ENCODE measurements around the gene HBB.

The HBB gene

DNA sequence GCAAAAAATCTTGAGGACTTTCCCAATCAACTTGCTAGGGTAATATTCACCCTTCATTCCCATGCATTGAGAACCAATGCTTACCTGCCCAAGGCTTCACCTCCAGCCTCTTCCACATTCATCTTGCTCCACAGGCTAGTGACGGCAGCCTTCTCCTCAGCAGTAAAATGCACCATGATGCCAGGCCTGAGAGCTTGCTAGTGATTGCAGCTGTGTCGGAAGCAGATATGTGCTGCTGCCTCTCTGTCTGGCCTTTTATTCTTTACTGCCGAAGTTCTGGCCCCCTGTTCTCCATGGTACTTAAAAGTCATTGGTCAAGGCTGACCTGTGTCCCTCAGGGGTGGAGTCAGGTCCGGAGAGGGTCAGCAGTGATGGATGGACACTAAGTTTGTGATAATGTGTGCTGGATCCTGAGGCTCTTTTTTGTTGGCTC lies 42.9 kb upstream of the HBB start, which contains the start of gene HBE1:
HBE1 (minus strand) TSS at position 231 of the 433 bp plus-strand sequence; CDS start at position 176, 55 bp downstream.
- Histone ChIP-seq H3K9me3 (ENCODE audit: control insufficient read depth, insufficient read depth, low read depth, low read length) (no peaks in the 10 kb centered on the region), H3K36me3 (ENCODE audit: control insufficient read depth in 2 of 2, insufficient read depth in 1 of 2, low read length in 2 of 2) (no peaks in the 10 kb centered on the region), H3K4me3 (ENCODE audit: low read depth, low read length) (no peak within 1 kb of the TSS), H3K4me1 (ENCODE audit: control insufficient read depth, insufficient read depth, low read length) (no peaks in the 10 kb centered on the region), H3K27ac (ENCODE audit: extremely low read depth, low read depth, low read length) (no peak within 1 kb of the TSS)
- TF ChIP-seq, protein P1, sequence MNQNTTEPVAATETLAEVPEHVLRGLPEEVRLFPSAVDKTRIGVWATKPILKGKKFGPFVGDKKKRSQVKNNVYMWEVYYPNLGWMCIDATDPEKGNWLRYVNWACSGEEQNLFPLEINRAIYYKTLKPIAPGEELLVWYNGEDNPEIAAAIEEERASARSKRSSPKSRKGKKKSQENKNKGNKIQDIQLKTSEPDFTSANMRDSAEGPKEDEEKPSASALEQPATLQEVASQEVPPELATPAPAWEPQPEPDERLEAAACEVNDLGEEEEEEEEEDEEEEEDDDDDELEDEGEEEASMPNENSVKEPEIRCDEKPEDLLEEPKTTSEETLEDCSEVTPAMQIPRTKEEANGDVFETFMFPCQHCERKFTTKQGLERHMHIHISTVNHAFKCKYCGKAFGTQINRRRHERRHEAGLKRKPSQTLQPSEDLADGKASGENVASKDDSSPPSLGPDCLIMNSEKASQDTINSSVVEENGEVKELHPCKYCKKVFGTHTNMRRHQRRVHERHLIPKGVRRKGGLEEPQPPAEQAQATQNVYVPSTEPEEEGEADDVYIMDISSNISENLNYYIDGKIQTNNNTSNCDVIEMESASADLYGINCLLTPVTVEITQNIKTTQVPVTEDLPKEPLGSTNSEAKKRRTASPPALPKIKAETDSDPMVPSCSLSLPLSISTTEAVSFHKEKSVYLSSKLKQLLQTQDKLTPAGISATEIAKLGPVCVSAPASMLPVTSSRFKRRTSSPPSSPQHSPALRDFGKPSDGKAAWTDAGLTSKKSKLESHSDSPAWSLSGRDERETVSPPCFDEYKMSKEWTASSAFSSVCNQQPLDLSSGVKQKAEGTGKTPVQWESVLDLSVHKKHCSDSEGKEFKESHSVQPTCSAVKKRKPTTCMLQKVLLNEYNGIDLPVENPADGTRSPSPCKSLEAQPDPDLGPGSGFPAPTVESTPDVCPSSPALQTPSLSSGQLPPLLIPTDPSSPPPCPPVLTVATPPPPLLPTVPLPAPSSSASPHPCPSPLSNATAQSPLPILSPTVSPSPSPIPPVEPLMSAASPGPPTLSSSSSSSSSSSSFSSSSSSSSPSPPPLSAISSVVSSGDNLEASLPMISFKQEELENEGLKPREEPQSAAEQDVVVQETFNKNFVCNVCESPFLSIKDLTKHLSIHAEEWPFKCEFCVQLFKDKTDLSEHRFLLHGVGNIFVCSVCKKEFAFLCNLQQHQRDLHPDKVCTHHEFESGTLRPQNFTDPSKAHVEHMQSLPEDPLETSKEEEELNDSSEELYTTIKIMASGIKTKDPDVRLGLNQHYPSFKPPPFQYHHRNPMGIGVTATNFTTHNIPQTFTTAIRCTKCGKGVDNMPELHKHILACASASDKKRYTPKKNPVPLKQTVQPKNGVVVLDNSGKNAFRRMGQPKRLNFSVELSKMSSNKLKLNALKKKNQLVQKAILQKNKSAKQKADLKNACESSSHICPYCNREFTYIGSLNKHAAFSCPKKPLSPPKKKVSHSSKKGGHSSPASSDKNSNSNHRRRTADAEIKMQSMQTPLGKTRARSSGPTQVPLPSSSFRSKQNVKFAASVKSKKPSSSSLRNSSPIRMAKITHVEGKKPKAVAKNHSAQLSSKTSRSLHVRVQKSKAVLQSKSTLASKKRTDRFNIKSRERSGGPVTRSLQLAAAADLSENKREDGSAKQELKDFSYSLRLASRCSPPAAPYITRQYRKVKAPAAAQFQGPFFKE (tag by site-specific recombination; IDR thresholded peaks at IDR 0.05; ENCODE audit: borderline replicate concordance) = no peak
- TF ChIP-seq ZNF211 (tag by site-specific recombination; IDR thresholded peaks at IDR 0.05; ENCODE audit: low read depth) (no peak), ZFP41 (tag by site-specific recombination; IDR thresholded peaks at IDR 0.05; ENCODE audit: borderline replicate concordance) (no peak), BCL11B (tag by site-specific recombination; IDR thresholded peaks at IDR 0.05; ENCODE audit: low read depth) (no peak), ZNF654 (tag by site-specific recombination; IDR thresholded peaks at IDR 0.05; ENCODE audit: low read depth) (no peak), AEBP2 (tag by site-specific recombination; IDR thresholded peaks at IDR 0.05; ENCODE audit: borderline replicate concordance) (no peak)
- ChIA-PET CTCF (no interaction called here), POLR2A (no interaction called here)

DNA sequence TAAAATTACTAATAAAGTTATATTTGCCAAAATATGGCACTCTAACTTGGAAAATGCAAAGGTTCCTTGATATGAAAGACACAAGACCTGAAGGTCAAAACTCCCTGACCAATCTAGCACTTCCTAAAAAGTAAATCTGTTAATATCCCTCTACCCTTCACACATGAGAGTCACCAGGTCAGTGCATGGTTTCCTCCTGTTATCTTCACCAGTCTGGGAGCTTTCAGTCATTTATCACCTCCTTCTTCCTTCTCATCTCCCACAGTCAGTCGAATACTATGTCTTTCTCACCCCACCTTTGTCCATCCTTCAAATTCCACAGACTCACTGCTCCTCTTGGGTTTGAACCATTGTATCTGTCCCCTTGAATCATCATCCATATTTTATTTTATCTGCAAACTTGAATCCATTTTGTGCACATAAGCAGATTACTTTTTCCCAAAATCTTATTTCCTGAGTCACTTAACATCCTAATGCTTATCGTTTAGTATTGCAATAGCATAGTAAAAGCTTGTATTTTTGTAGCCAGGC lies 40.2 kb upstream of the HBB start:
- TF ChIP-seq, protein P2, sequence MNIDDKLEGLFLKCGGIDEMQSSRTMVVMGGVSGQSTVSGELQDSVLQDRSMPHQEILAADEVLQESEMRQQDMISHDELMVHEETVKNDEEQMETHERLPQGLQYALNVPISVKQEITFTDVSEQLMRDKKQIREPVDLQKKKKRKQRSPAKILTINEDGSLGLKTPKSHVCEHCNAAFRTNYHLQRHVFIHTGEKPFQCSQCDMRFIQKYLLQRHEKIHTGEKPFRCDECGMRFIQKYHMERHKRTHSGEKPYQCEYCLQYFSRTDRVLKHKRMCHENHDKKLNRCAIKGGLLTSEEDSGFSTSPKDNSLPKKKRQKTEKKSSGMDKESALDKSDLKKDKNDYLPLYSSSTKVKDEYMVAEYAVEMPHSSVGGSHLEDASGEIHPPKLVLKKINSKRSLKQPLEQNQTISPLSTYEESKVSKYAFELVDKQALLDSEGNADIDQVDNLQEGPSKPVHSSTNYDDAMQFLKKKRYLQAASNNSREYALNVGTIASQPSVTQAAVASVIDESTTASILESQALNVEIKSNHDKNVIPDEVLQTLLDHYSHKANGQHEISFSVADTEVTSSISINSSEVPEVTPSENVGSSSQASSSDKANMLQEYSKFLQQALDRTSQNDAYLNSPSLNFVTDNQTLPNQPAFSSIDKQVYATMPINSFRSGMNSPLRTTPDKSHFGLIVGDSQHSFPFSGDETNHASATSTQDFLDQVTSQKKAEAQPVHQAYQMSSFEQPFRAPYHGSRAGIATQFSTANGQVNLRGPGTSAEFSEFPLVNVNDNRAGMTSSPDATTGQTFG (tag by site-specific recombination; IDR thresholded peaks at IDR 0.05; ENCODE audit: borderline replicate concordance) = no peak
- TF ChIP-seq ZNF146 (tag by site-specific recombination; IDR thresholded peaks at IDR 0.05) (no peak), ZNF548 (tag by site-specific recombination; IDR thresholded peaks at IDR 0.05) (no peak)
- H3K4me3 ChIP-seq (ENCODE audit: low read depth, low read length) = no peak overlapping the region
- no peaks in the 10 kb centered on the region for H3K36me3 ChIP-seq (ENCODE audit: control insufficient read depth in 2 of 2, insufficient read depth in 1 of 2, low read length in 2 of 2)
- H3K9me3 ChIP-seq (ENCODE audit: control insufficient read depth, insufficient read depth, low read depth, low read length) = no peaks in the 10 kb centered on the region
- H3K4me1 ChIP-seq (ENCODE audit: control insufficient read depth, insufficient read depth, low read length) = no peaks in the 10 kb centered on the region
- ChIA-PET CTCF (no interaction called here), POLR2A (no interaction called here)
- no peak overlapping the region for H3K27ac ChIP-seq (ENCODE audit: extremely low read depth, low read depth, low read length)

DNA sequence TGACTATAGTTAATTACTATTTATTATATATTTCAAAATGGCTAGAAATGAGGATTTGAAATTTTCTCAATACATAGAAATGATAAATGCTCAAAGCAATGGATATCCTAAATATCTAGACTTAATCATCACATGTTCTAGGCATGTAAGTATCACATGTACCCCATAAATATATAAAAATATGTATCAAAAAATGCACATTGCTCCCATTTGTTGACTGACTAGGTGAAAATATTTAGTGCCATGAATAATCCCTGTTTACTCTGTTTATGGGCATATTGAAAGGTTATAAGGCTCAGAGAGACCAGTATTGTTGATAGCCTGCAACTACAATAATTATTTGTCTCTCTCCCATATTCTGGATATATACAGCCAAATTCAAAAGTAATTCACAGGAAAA lies 39.7 kb upstream of the HBB start:
- ChIA-PET POLR2A (no interaction called here), CTCF (no interaction called here)
- Histone ChIP-seq H3K4me3 (ENCODE audit: low read depth, low read length) (no peak overlapping the region), H3K9me3 (ENCODE audit: control insufficient read depth, insufficient read depth, low read depth, low read length) (no peaks in the 10 kb centered on the region), H3K36me3 (ENCODE audit: control insufficient read depth in 2 of 2, insufficient read depth in 1 of 2, low read length in 2 of 2) (no peaks in the 10 kb centered on the region), H3K4me1 (ENCODE audit: control insufficient read depth, insufficient read depth, low read length) (no peaks in the 10 kb centered on the region), H3K27ac (ENCODE audit: extremely low read depth, low read depth, low read length) (no peak overlapping the region)
- TF ChIP-seq MZF1 (tag by site-specific recombination; IDR thresholded peaks at IDR 0.05; ENCODE audit: borderline replicate concordance) (no peak), ZNF837 (tag by site-specific recombination; IDR thresholded peaks at IDR 0.05) (no peak), ZNF704 (tag by site-specific recombination; IDR thresholded peaks at IDR 0.05) (no peak), ZNF394 (tag by site-specific recombination; IDR thresholded peaks at IDR 0.05; ENCODE audit: borderline replicate concordance) (no peak), ZNF223 (tag by site-specific recombination; IDR thresholded peaks at IDR 0.05) (no peak), ZFP37 (tag by site-specific recombination; IDR thresholded peaks at IDR 0.05) (no peak), ZNF2 (tag by site-specific recombination; IDR thresholded peaks at IDR 0.05) (no peak), ZNF530 (tag by site-specific recombination; IDR thresholded peaks at IDR 0.05; ENCODE audit: low read depth) (no peak)
